HAP-1 (cell line): ENCODE data around the gene C9orf152.

Source experiments
- DNase-seq, 2 experiments: peaks; one replicate each; pipeline ENCODE4 v3.0.0-alpha.2; 2016 to 2020; ENCODE audit warnings: low spot score in 2 of 2
- H3K27me3 ChIP-seq: fragments of 250-450 bp; sonication (Bioruptor Pico); 2 replicates; pipeline ENCODE4 v1.5.1; 2020; ENCODE audit warnings: low read depth, mild to moderate bottlenecking, moderate library complexity
- H3K36me3 ChIP-seq: fragments of 250-450 bp; sonication (Bioruptor Pico); replicated peaks from 2 replicates; pipeline ENCODE4 v1.5.1; 2020; ENCODE audit warnings: mild to moderate bottlenecking
- H3K4me1 ChIP-seq: fragments of 250-450 bp; sonication (Bioruptor Pico); 2 replicates; pipeline ENCODE4 v1.5.1; 2020; ENCODE audit warnings: mild to moderate bottlenecking
- H3K4me3 ChIP-seq: fragments of 250-450 bp; sonication (Bioruptor Pico); 2 replicates; pipeline ENCODE4 v1.5.1; 2020; ENCODE audit warnings: mild to moderate bottlenecking, moderate library complexity
- H3K9me3 ChIP-seq: fragments of 250-450 bp; sonication (Bioruptor Pico); 2 replicates; pipeline ENCODE4 v1.5.1; 2020; ENCODE audit warnings: mild to moderate bottlenecking, moderate library complexity
- in situ Hi-C: fragments of 300-500 bp; cut with MboI; formaldehyde crosslinking; loops from 3 replicates; pipeline ENCODE4 v1.14.3; 2020; ENCODE audit warnings: low sequenced_read_pairs, inconsistent platforms, mixed read lengths

C9orf152 gene

DNA sequence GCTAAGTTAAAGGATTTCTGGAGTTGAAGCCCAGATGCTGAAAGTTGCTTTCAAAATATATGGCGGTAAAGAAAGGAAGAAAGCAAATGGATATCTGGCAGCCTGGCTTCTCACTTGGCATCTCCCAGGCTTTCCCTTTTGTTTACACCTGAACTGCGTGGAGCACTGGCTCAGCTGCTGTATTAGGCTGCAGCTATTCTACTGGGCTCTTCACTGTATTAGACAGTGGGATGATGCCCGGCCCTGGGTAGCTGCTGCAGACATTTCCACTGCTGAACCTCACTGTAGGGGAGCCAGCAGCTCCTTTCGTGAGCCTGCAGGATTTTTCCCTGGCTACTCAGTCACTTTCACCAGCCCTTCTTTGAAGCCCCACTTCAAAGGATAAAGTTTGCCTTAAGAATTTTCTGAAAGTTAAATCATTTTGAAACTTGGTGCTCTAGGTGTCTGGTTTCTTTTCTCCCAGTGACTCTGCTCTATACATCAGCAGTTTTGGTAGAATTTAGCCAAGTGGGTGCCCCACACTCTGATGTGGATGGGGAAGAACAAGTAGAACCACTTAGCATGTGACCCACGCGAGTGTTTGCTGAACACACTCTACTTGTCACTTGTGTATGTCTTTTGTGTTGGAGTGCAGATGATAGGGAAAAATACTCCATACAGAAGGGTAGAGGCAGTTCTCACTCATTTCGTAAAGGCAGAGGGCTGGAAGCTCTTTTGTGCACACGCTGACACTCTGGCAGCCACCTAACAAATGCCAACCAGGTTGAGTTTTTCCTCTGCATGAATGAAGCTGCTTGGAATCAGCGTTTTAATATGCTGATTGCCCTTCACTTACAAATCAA, 49.9 kb downstream of the C9orf152 start:
- Histone ChIP-seq H3K4me1 (peaks cover 4% of the 10 kb centered on the region; the same call in 1 of the 2 replicates), H3K36me3 (no peaks in the 10 kb centered on the region), H3K4me3 (no peak overlapping the region), H3K27me3 (no peaks in the 10 kb centered on the region), H3K9me3 (no peaks in the 10 kb centered on the region)
- peak in 1 of 2 experiments; percentile 15 for DNase-seq
- in situ Hi-C loops = loop anchor here (25.0 kb wide), 1 partner anchor 571 kb away; no protein-coding TSS in a partner anchor

- no peak for DNase-seq
- Histone ChIP-seq H3K4me1 (peaks cover 4% of the 10 kb centered on the region; the same call in 1 of the 2 replicates), H3K36me3 (no peaks in the 10 kb centered on the region), H3K9me3 (no peaks in the 10 kb centered on the region), H3K27me3 (no peaks in the 10 kb centered on the region), H3K4me3 (no peak overlapping the region)
- in situ Hi-C loops = loop anchor here (25.0 kb wide), 1 partner anchor 570 kb away; no protein-coding TSS in a partner anchor
These were observed 51.1 kb downstream of the C9orf152 start for GRCh38 chr9:110156902-110157301.

GRCh38 chr9:110156416-110156815, 51.5 kb downstream of the C9orf152 start:
- peaks cover 4% of the 10 kb centered on the region; the same call in 1 of the 2 replicates for H3K4me1 ChIP-seq

DNA sequence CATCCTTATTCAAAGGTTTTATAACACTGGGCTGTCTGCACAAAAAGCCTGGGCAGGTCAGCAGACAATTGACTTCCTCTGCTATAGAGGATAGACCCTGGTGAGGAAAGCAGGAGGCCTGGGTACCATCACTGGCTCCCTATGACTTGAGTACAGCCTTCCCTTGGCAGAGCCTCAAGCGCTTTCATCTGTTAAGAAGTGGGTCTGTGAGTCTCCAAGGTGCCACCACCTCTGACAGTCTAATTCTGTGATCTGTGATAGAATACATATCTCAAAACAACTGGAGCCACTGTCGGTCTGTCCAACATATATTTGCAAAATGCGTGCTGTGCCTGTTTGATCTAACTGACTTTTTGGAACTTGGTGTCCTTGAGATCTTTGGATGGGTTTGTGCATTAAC, 52.2 kb downstream of the C9orf152 start:
- Histone ChIP-seq H3K9me3 (no peaks in the 10 kb centered on the region), H3K4me1 (peaks cover 4% of the 10 kb centered on the region; the same call in 1 of the 2 replicates), H3K4me3 (no peak overlapping the region), H3K27me3 (no peaks in the 10 kb centered on the region), H3K36me3 (no peaks in the 10 kb centered on the region)
- in situ Hi-C loops = loop anchor here (25.0 kb wide), 1 partner anchor 568 kb away; no protein-coding TSS in a partner anchor
- DNase-seq = no peak

More at GRCh38 chr9:110156416-110156815, 51.5 kb downstream of the C9orf152 start:
- in situ Hi-C loops = loop anchor here (25.0 kb wide), 1 partner anchor 569 kb away; no protein-coding TSS in a partner anchor
- Histone ChIP-seq H3K36me3 (no peaks in the 10 kb centered on the region), H3K27me3 (no peaks in the 10 kb centered on the region), H3K4me3 (no peak overlapping the region), H3K9me3 (no peaks in the 10 kb centered on the region)
- DNase-seq = no peak

DNA sequence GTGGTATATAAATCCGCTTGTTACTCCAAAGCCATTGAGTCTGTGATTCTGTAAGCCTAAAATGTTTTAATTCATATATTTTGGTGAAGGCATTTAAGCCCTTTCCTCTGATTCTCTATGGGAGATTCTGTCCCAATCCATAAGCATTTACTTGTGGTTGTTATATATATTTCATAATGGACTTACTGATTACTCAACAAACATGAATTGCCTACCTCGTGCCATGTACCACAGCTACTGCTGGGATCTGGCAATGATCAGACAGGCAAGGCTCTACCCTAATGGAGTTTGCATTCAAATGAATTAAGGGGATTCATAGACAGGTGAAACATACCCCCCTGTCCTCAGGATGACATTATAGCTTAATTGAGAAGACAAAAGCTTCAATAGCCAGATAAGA, 54.5 kb downstream of the C9orf152 start:
- Histone ChIP-seq H3K27me3 (no peaks in the 10 kb centered on the region), H3K36me3 (no peaks in the 10 kb centered on the region), H3K9me3 (no peaks in the 10 kb centered on the region), H3K4me1 (no peaks in the 10 kb centered on the region; the same call in 1 of the 2 replicates), H3K4me3 (no peak overlapping the region)
- in situ Hi-C loops = loop anchor here (5.0 to 25.0 kb wide), 2 partner anchors 246 to 566 kb away; no protein-coding TSS in a partner anchor
- DNase-seq = no peak

GRCh38 chr9:110152704-110153374, 55.1 kb downstream of the C9orf152 start:
- Histone ChIP-seq H3K9me3 (no peaks in the 10 kb centered on the region), H3K27me3 (no peaks in the 10 kb centered on the region), H3K4me1 (no peaks in the 10 kb centered on the region), H3K36me3 (no peaks in the 10 kb centered on the region), H3K4me3 (no peak overlapping the region)
- DNase-seq = peak; percentile 46 to 50
- in situ Hi-C loops = loop anchor here (5.0 to 25.0 kb wide), 2 partner anchors 246 to 566 kb away; no protein-coding TSS in a partner anchor
